Measurements from ENCODE around the gene TEDC1. TPM values are rescaled to one million over a fixed set of nuclear protein-coding genes. Genes with fewer than 3 reads are reported as not detected.
A peak's percentile ranks its signal among the peaks of the same experiment; 100 is the strongest.
"Not testable (repeated sequence)": the region's sequence is repeated elsewhere in the genome, so short reads cannot be mapped to it uniquely, and the experiment has no call there.

Gene TEDC1
- total and polyA plus RNA-seq, 7 donors, result 0.95 to 5.2 (median 1.9) TPM

DNA sequence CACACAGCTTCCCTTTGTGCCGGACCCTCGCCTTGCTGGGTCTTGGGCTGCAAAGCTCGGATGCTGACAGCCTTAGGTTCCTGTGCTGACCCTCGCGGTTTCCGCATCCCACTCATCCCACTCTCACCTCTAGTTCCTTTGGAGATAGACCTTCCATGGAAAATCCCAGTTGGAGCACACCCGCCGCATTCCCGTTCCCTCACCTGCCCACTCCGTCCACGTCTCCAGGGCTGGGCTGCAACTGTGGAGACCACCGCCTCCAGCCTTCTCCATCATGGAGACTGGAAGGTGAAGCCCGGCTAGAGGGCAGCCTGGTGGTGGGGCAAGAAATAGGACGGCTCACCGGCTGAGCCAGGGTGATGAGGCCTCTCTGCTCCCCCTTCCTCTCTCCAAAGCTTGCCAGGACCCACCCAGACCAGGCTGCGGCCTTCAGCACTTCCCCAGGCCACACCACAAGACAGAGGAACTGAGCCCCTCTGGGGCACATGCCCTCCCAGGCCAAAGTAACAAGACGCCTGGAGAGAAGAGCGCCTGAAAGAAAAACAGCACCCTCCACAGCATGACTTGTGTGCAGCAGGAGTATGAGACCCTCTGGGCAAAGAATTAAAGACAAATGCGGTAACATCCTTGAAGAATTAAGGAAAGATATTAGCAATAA lies 50.3 kb downstream of the TEDC1 start:
- intact Hi-C loops (cut with DNase I), result no loop called here
- Histone ChIP-seq H3K36me3 (ENCODE audit: insufficient read depth in 1 of 2, low read depth in 1 of 2) (no peaks in the 10 kb centered on the region), H3K27ac (no peak overlapping the region), H3K4me1 (no peaks in the 10 kb centered on the region), H3K27me3 (ENCODE audit: insufficient read depth in 3 of 3, low read length in 2 of 3) (peaks cover 0 to 30% (median 10%) of the 10 kb centered on the region in 3 donors), H3K9me3 (peaks cover 7% of the 10 kb centered on the region), H3K4me3 (no peak overlapping the region)
- WGBS, 3 donors, result 80 to 83% (median 83%) methylated on average over 19 of the region's 19 CpGs
- ATAC-seq, result no peak
- TF ChIP-seq, protein P1, sequence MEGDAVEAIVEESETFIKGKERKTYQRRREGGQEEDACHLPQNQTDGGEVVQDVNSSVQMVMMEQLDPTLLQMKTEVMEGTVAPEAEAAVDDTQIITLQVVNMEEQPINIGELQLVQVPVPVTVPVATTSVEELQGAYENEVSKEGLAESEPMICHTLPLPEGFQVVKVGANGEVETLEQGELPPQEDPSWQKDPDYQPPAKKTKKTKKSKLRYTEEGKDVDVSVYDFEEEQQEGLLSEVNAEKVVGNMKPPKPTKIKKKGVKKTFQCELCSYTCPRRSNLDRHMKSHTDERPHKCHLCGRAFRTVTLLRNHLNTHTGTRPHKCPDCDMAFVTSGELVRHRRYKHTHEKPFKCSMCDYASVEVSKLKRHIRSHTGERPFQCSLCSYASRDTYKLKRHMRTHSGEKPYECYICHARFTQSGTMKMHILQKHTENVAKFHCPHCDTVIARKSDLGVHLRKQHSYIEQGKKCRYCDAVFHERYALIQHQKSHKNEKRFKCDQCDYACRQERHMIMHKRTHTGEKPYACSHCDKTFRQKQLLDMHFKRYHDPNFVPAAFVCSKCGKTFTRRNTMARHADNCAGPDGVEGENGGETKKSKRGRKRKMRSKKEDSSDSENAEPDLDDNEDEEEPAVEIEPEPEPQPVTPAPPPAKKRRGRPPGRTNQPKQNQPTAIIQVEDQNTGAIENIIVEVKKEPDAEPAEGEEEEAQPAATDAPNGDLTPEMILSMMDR (IDR thresholded peaks at IDR 0.05), result no peak
- peak in 1 of 2 donors; percentile 27 for DNase-seq

DNA sequence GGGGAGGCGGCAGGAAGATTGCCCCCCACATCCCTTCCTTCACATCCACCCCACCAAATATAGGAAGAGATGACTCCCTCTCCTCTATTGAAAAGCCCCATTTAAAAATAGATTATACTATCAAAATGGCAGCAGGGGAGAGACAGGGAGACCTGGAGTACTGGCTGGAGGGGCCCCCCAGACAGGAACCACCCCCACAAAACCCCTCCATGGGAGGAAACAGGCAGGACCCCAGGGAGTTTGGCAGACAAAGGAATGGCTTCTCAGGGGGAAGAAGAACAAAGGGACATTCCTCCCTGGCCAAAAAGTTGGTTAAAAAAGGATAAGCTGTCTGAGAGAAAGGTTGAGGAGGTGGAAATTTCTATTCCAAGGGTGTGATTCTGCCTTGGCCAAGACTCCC lies 54.6 kb downstream of the TEDC1 start:
- H3K9me3 ChIP-seq; H3K4me1 ChIP-seq; H3K27ac ChIP-seq; H3K27me3 ChIP-seq (ENCODE audit: insufficient read depth in 3 of 3, low read length in 2 of 3); H3K4me3 ChIP-seq; intact Hi-C loops (cut with DNase I); DNase-seq; ATAC-seq; H3K36me3 ChIP-seq (ENCODE audit: insufficient read depth in 1 of 2, low read depth in 1 of 2): not testable (repeated sequence)
- 65 to 90% (median 80%) methylated on average over 1 of the region's 1 CpG for WGBS, 3 donors

DNA sequence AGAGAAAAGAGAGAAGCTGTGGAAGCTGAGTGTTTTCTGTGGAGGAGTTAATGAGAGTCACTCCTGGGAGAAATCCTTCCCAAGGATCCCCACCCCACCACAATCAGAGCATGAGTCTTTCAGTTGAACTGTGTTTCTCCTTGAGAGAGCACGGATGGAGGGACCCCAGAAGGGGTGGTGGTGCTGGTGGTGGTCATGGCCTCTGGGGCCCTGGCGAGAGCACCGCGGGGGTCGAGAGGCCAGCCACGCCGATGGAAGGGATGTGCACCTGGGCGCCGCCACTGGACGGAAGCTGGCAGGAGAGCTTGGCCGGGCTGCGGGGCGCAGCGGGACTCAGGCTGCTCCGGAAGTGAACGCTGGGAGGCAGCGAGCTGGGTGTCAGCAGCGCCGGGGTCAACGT lies 55.4 kb downstream of the TEDC1 start:
- H3K9me3 ChIP-seq; H3K27ac ChIP-seq; H3K4me3 ChIP-seq; intact Hi-C loops (cut with DNase I); ATAC-seq; H3K36me3 ChIP-seq (ENCODE audit: insufficient read depth in 1 of 2, low read depth in 1 of 2); H3K4me1 ChIP-seq; H3K27me3 ChIP-seq (ENCODE audit: insufficient read depth in 3 of 3, low read length in 2 of 3): not testable (repeated sequence)
- 85 to 98% (median 94%) methylated on average over 7 to 10 of the region's 20 CpGs for WGBS, 3 donors
- DNase-seq, result peak in 1 of 2 donors; percentile 27

DNA sequence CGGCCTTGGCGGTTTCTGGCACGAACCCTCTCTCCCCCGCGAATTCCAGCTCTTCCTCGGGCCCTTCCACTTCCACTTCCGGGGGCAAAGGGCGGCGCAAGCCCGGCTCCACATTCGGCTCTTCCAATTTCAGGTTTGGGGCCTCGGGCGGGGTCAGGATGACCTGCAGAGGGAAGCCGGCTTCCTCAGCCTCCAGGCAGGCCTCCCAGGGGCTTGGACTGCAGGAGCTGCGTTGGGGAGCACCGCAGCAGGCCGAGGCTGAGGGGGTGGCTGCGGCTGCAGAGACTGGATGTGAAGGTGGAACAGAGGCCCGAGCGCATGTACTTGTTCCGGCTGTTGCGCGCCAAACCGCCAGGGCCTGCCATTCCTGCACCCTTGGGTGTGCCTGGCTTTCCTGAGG lies 56.0 kb downstream of the TEDC1 start:
- ATAC-seq; H3K36me3 ChIP-seq (ENCODE audit: insufficient read depth in 1 of 2, low read depth in 1 of 2); intact Hi-C loops (cut with DNase I); H3K4me1 ChIP-seq; H3K9me3 ChIP-seq; H3K4me3 ChIP-seq; H3K27me3 ChIP-seq (ENCODE audit: insufficient read depth in 3 of 3, low read length in 2 of 3); H3K27ac ChIP-seq: not testable (repeated sequence)
- peak in 1 of 2 donors; percentile 8 for DNase-seq
- 83 to 96% (median 94%) methylated on average over 3 to 18 of the region's 24 CpGs for WGBS, 3 donors

DNA sequence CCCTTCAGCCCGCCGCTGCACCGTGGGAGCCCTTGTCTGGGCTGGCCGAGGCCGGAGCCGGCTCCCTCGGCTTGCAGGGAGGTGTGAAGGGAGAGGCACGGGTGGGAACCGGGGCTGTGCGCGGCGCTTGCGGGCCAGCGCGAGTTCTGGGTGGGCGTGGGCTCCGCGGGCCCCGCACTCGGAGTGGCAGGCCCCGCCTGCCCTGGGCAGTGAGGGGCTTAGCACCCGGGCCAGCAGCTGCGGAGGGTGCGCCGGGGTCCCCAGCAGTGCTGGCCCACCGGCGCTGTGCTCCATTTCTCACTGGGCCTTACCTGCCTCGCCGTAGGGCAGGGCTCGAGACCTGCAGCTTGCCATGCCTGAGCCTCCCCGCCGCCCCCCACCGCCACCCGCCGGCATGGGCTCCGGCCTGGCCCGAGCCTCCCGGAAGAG lies 56.7 kb downstream of the TEDC1 start:
- intact Hi-C loops (cut with DNase I), result no loop called here
- DNase-seq (peak in 1 of 2 donors; percentile 35), ATAC-seq (no peak)
- H3K4me3 ChIP-seq, result no peak overlapping the region
- peaks cover 0 to 3% (median 0%) of the 10 kb centered on the region in 3 donors for H3K27me3 ChIP-seq (ENCODE audit: insufficient read depth in 3 of 3, low read length in 2 of 3)
- H3K36me3 ChIP-seq (ENCODE audit: insufficient read depth in 1 of 2, low read depth in 1 of 2), result no peaks in the 10 kb centered on the region
- peaks cover 3% of the 10 kb centered on the region for H3K9me3 ChIP-seq
- no peak overlapping the region for H3K27ac ChIP-seq
- 94 to 96% (median 95%) methylated on average over 25 to 38 of the region's 38 CpGs for WGBS, 3 donors
- TF ChIP-seq, protein P1 (IDR thresholded peaks at IDR 0.05), result no peak
- no peaks in the 10 kb centered on the region for H3K4me1 ChIP-seq

Other genes with a start within 250 kb of the TEDC1 start
- 10 to 100 TPM; 56.9 to 75.3 (median 69.1) TPM for gene BTBD6, start 242.7 kb upstream of the TEDC1 start, total RNA-seq
- 10 to 100 TPM; 48.3 to 79.7 (median 72.2) TPM for gene BTBD6, start 242.7 kb upstream of the TEDC1 start, polyA plus RNA-seq
- 10 to 100 TPM; 17.1 to 26.2 (median 20.9) TPM for gene BRF1, start 190.2 kb upstream of the TEDC1 start, total RNA-seq
- gene BRF1, start 190.2 kb upstream of the TEDC1 start, polyA plus RNA-seq, result 10 to 100 TPM; 12.9 to 15.3 (median 13.4) TPM
- 10 to 100 TPM; 67.8 to 79.1 (median 75.3) TPM for gene PACS2, start 176.5 kb upstream of the TEDC1 start, total RNA-seq
- gene PACS2, start 176.5 kb upstream of the TEDC1 start, polyA plus RNA-seq, result 10 to 100 TPM; 57.1 to 83.1 (median 65.1) TPM
- under 1 TPM in 3 of 4 donors, not detected in 1; 0.34 to 0.75 (median 0.39) TPM for gene TEX22, start 92.7 kb upstream of the TEDC1 start, total RNA-seq
- under 1 TPM in 2 of 3 donors, not detected in 1; 0.10 to 0.13 TPM for gene TEX22, start 92.7 kb upstream of the TEDC1 start, polyA plus RNA-seq
- gene MTA1, start 71.4 kb upstream of the TEDC1 start, total RNA-seq, result 10 to 100 TPM; 41.1 to 48.6 (median 45.1) TPM
- gene MTA1, start 71.4 kb upstream of the TEDC1 start, polyA plus RNA-seq, result 10 to 100 TPM; 22.6 to 32.8 (median 25.5) TPM
- 10 to 100 TPM; 23.1 to 46.5 (median 30.2) TPM for gene CRIP2, start 16.4 kb upstream of the TEDC1 start, total RNA-seq
- 10 to 100 TPM; 28.5 to 71.8 (median 47.3) TPM for gene CRIP2, start 16.4 kb upstream of the TEDC1 start, polyA plus RNA-seq
- gene CRIP1, start 4.4 kb upstream of the TEDC1 start, total RNA-seq, result 10 to 100 TPM; 11.5 to 24.9 (median 14.2) TPM
- 10 to 100 TPM; 17.5 to 27.2 (median 20.6) TPM for gene CRIP1, start 4.4 kb upstream of the TEDC1 start, polyA plus RNA-seq
- gene TMEM121, start 35.3 kb downstream of the TEDC1 start, total RNA-seq, result under 1 TPM; 0.23 to 0.60 (median 0.39) TPM
- under 1 TPM; 0.08 to 0.60 (median 0.17) TPM for gene TMEM121, start 35.3 kb downstream of the TEDC1 start, polyA plus RNA-seq